CD14-positive monocyte (primary cell): Measurements from ENCODE around the gene EPS15. TPM values are rescaled to one million over a fixed set of nuclear protein-coding genes. Genes with fewer than 3 reads are reported as not detected.

Experiments used
- DNase-seq, 3 donors: peaks; one replicate each; pipeline ENCODE4 v3.0.0-alpha.2; 2011 to 2022
- H2AFZ ChIP-seq: 2 replicates; pipeline ENCODE4 v1.6.0; 2012; ENCODE audit warnings: mild to moderate bottlenecking, low read depth, low read length, inconsistent platforms; ENCODE audit not compliant: insufficient read depth, poor library complexity, severe bottlenecking
- H3K27ac ChIP-seq, 2 donors: 1 replicate in 1 of 2; 2 replicates in 1 of 2; pipeline ENCODE4 v1.5.1; 2012 to 2013; ENCODE audit warnings: low read length in 2 of 2, control low read depth in 1 of 2, inconsistent platforms in 1 of 2, low read depth in 1 of 2, mild to moderate bottlenecking in 1 of 2
- H3K27me3 ChIP-seq, 2 donors: one replicate each; pipeline versions ENCODE4 v1.6.0 to v1.6.1; 2011 to 2013; ENCODE audit warnings: low read length in 2 of 2; ENCODE audit not compliant: control insufficient read depth in 2 of 2, insufficient read depth in 2 of 2
- H3K36me3 ChIP-seq, 2 donors: replicated peaks in 1 of 2; 1 replicate in 1 of 2; 2 replicates in 1 of 2; pipeline versions ENCODE4 v1.5.1 to v1.6.1; 2012 to 2013; ENCODE audit warnings: low read length in 2 of 2, control low read depth in 1 of 2, inconsistent platforms in 1 of 2, mild to moderate bottlenecking in 1 of 2; ENCODE audit not compliant: insufficient read depth in 2 of 2, control insufficient read depth in 1 of 2
- H3K4me1 ChIP-seq, 2 donors: 1 replicate in 1 of 2; 2 replicates in 1 of 2; pipeline versions ENCODE4 v1.5.1 to v1.6.1; 2012 to 2013; ENCODE audit warnings: low read length in 2 of 2, control low read depth in 1 of 2, inconsistent platforms in 1 of 2, mild to moderate bottlenecking in 1 of 2, moderate library complexity in 1 of 2; ENCODE audit not compliant: insufficient read depth in 2 of 2, control insufficient read depth in 1 of 2
- H3K4me2 ChIP-seq: replicated peaks from 2 replicates; pipeline ENCODE3; 2012; ENCODE audit warnings: low read length, moderate library complexity, mild to moderate bottlenecking; ENCODE audit not compliant: poor library complexity, severe bottlenecking; ENCODE audit errors: extremely low read depth
- H3K4me3 ChIP-seq, 3 experiments: fragments of 200-600 bp in 1 of 3; sonication (generic) in 1 of 3; replicated peaks in 1 of 3; 1 replicate in 2 of 3; 2 replicates in 1 of 3; pipeline ENCODE4 v1.5.1; 2011 to 2013; ENCODE audit warnings: low read length in 3 of 3, mild to moderate bottlenecking in 3 of 3, control low read depth in 2 of 3, low read depth in 2 of 3, inconsistent platforms in 1 of 3, moderate library complexity in 1 of 3
- H3K79me2 ChIP-seq: 2 replicates; pipeline ENCODE4 v1.6.0; 2012; ENCODE audit warnings: mild to moderate bottlenecking, control low read depth, inconsistent platforms, low read length, moderate library complexity; ENCODE audit not compliant: insufficient read depth
- H3K9ac ChIP-seq: 2 replicates; pipeline ENCODE4 v1.6.0; 2017; ENCODE audit warnings: low read length, mild to moderate bottlenecking; ENCODE audit not compliant: insufficient read depth, poor library complexity, severe bottlenecking
- H3K9me3 ChIP-seq, 2 donors: replicated peaks in 1 of 2; 1 replicate in 1 of 2; 2 replicates in 1 of 2; pipeline versions ENCODE4 v1.5.1 to v1.6.1; 2012 to 2013; ENCODE audit warnings: low read length in 2 of 2, control low read depth in 1 of 2; ENCODE audit not compliant: control insufficient read depth in 1 of 2, insufficient read depth in 1 of 2
- H4K20me1 ChIP-seq: 2 replicates; pipeline ENCODE4 v1.6.0; 2012; ENCODE audit warnings: mild to moderate bottlenecking, low read length, control low read depth, moderate library complexity; ENCODE audit not compliant: insufficient read depth
- H3K27ac Mint-ChIP-seq, 7 donors: one replicate each; pipeline ENCODE4 v1.8.0; 2020; ENCODE audit warnings: mild to moderate bottlenecking in 7 of 7, mixed read lengths in 7 of 7, moderate library complexity in 6 of 7, inconsistent platforms in 2 of 7
- H3K27me3 Mint-ChIP-seq, 3 donors: one replicate each; pipeline ENCODE4 v1.8.0; 2021 to 2022; ENCODE audit warnings: low read depth in 3 of 3, mild to moderate bottlenecking in 3 of 3, mixed read lengths in 3 of 3, moderate library complexity in 3 of 3, inconsistent platforms in 1 of 3
- H3K36me3 Mint-ChIP-seq, 2 donors: one replicate each; pipeline ENCODE4 v1.8.0; 2020; ENCODE audit warnings: mixed read lengths in 2 of 2, inconsistent platforms in 1 of 2, mild to moderate bottlenecking in 1 of 2
- H3K4me1 Mint-ChIP-seq: one replicate; pipeline ENCODE4 v1.8.0; 2020; ENCODE audit warnings: mild to moderate bottlenecking, mixed read lengths
- H3K4me3 Mint-ChIP-seq, 2 donors: one replicate each; pipeline ENCODE4 v1.8.0; 2020; ENCODE audit warnings: mild to moderate bottlenecking in 2 of 2, mixed read lengths in 2 of 2, moderate library complexity in 1 of 2
- H3K9me3 Mint-ChIP-seq, 7 donors: one replicate each; pipeline ENCODE4 v1.8.0; 2020 to 2022; ENCODE audit warnings: mixed read lengths in 7 of 7, mild to moderate bottlenecking in 6 of 7, moderate library complexity in 6 of 7, inconsistent platforms in 2 of 7
- WGBS: methylation state at CpG from one replicate; pipeline ENCODE4 v1.1.5; 2013; ENCODE audit warnings: missing lambda C conversion rate; ENCODE audit not compliant: insufficient coverage; 5-methylcytosine and 5-hydroxymethylcytosine counted together
- intact Hi-C, 2 donors: fragments of 100-400 bp; cut with micrococcal nuclease; formaldehyde crosslinking; loops; one replicate each; pipeline versions ENCODE4 v1.15.0 to v1.15.1; 2023
- polyA plus RNA-seq, 3 donors: library from polyadenylated mRNA; depleted of rRNA in 1 of 3; unstranded in 2 of 3; stranded (reverse) in 1 of 3; fragments of 300-500 nt in 2 of 3; fragments of >200 nt in 1 of 3; fragmentation: Illumina TruSeq in 2 of 3; gene quantifications; 1 replicate in 2 of 3; 2 replicates in 1 of 3; pipeline ENCODE4 v1.2.3, GENCODE V29; 2012 to 2021
- TF ChIP-seq, protein P1 (sequence below): fragments of 200-600 bp; IDR thresholded peaks from one replicate; pipeline ENCODE4 v1.8.0; 2022; ENCODE audit warnings: antibody characterized with exemption, mild to moderate bottlenecking

Gene EPS15
- polyA plus RNA-seq, 3 donors: 26.7 to 53.6 (median 36.4) TPM

DNA sequence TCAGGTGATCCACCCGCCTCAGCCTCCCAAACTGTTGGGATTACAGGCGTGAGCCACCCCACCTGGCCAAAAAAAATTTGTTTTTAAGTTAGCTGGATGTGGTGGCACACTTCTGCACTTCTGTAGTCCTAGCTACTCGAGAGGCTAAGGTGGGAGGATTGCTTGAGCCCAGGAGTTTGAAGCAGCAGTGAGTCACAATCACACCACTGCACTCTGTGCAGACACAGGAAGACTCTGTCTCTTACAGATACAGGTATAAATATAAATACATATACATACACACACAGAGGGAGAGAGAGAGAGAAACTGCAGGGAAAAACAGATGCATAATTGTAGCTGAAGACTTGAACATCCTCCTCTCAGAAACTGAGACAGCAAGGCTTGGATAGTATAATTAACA lies 34.8 kb upstream of the EPS15 start:
- Mint-ChIP-seq H3K9me3 (peaks cover 0 to 2% (median 0%) of the 10 kb centered on the region in 7 donors), H3K36me3 (no peaks in the 10 kb centered on the region), H3K27ac (no peak overlapping the region), H3K4me1 (peaks cover 16% of the 10 kb centered on the region), H3K4me3 (no peak overlapping the region), H3K27me3 (peaks cover 1 to 4% (median 3%) of the 10 kb centered on the region in 3 donors)
- no peaks in the 10 kb centered on the region for H4K20me1 ChIP-seq
- TF ChIP-seq, protein P1, sequence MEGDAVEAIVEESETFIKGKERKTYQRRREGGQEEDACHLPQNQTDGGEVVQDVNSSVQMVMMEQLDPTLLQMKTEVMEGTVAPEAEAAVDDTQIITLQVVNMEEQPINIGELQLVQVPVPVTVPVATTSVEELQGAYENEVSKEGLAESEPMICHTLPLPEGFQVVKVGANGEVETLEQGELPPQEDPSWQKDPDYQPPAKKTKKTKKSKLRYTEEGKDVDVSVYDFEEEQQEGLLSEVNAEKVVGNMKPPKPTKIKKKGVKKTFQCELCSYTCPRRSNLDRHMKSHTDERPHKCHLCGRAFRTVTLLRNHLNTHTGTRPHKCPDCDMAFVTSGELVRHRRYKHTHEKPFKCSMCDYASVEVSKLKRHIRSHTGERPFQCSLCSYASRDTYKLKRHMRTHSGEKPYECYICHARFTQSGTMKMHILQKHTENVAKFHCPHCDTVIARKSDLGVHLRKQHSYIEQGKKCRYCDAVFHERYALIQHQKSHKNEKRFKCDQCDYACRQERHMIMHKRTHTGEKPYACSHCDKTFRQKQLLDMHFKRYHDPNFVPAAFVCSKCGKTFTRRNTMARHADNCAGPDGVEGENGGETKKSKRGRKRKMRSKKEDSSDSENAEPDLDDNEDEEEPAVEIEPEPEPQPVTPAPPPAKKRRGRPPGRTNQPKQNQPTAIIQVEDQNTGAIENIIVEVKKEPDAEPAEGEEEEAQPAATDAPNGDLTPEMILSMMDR: no peak
- H2AFZ ChIP-seq: no peak overlapping the region
- H3K36me3 ChIP-seq: no peaks in the 10 kb centered on the region
- no peaks in the 10 kb centered on the region for H3K9me3 ChIP-seq
- peaks cover 22 to 26% of the 10 kb centered on the region in 2 donors for H3K4me1 ChIP-seq
- DNase-seq: no peak
- H3K79me2 ChIP-seq: no peaks in the 10 kb centered on the region
- H3K4me2 ChIP-seq: no peak overlapping the region
- H3K4me3 ChIP-seq: no peak overlapping the region
- H3K27ac ChIP-seq: no peak overlapping the region
- H3K27me3 ChIP-seq: no peaks in the 10 kb centered on the region
- intact Hi-C loops: no loop called here
- 100% methylated on average over 2 of the region's 3 CpGs for WGBS
- H3K9ac ChIP-seq: no peak overlapping the region

GRCh38 chr1:51552929-51553807 lies 34.1 kb upstream of the EPS15 start:
- Histone ChIP-seq H3K79me2 (no peaks in the 10 kb centered on the region), H3K4me1 (peaks cover 29 to 33% of the 10 kb centered on the region in 2 donors), H3K9ac (no peak overlapping the region), H4K20me1 (no peaks in the 10 kb centered on the region), H2AFZ (no peak overlapping the region), H3K27me3 (no peaks in the 10 kb centered on the region), H3K27ac (no peak overlapping the region), H3K9me3 (no peaks in the 10 kb centered on the region), H3K4me2 (no peak overlapping the region), H3K4me3 (no peak overlapping the region), H3K36me3 (no peaks in the 10 kb centered on the region)
- Mint-ChIP-seq H3K9me3 (peaks cover 0 to 2% (median 0%) of the 10 kb centered on the region in 7 donors), H3K27me3 (peaks cover 0 to 4% (median 3%) of the 10 kb centered on the region in 3 donors), H3K27ac (no peak overlapping the region), H3K4me3 (no peak overlapping the region), H3K36me3 (no peaks in the 10 kb centered on the region), H3K4me1 (peaks cover 23% of the 10 kb centered on the region)
- TF ChIP-seq, protein P1: no peak
- intact Hi-C loops: no loop called here
- no peak for DNase-seq
- WGBS: 100% methylated on average over 9 of the region's 11 CpGs
